Skeletal muscle tissue (tissue), 2 donors: ENCODE results near the gene CDK5R2. TPM values are rescaled to one million over a fixed set of nuclear protein-coding genes. Genes with fewer than 3 reads are reported as not detected.

Experiments used
- small RNA-seq: library from RNA; depleted of rRNA; stranded (forward); fragments of <200 nt; gene quantifications from one replicate; pipeline ENCODE3, GENCODE V24; 2014
- total RNA-seq: library from RNA; depleted of rRNA; stranded (reverse); fragments of >200 nt; gene quantifications from one replicate; pipeline ENCODE4 v1.2.3, GENCODE V29; 2014

CDK5R2 gene
- total RNA-seq, 1 donor from 2014 or later = not detected

Small RNA genes lying within 50 kb of the gene (small RNA-seq; reads per million reads assigned to genes)
- 11.5 reads per million, percentile 92 among the genes with 10 or more reads in this experiment for gene MIR375
- not detected for gene RNU6-642P

Other genes starting within 250 kb of the CDK5R2 start
- 11.0 TPM for gene TTLL4, start 248.8 kb upstream of the CDK5R2 start, total RNA-seq
- gene CYP27A1, start 177.5 kb upstream of the CDK5R2 start, total RNA-seq = 17.7 TPM
- 9.9 TPM for gene PRKAG3, start 127.9 kb upstream of the CDK5R2 start, total RNA-seq
- not detected for gene WNT6, start 99.9 kb upstream of the CDK5R2 start, total RNA-seq
- not detected for gene WNT10A, start 78.8 kb upstream of the CDK5R2 start, total RNA-seq
- gene FEV, start 25.5 kb downstream of the CDK5R2 start, total RNA-seq = not detected
- not detected for gene CRYBA2, start 33.8 kb downstream of the CDK5R2 start, total RNA-seq
- not detected for gene CFAP65, start 81.8 kb downstream of the CDK5R2 start, total RNA-seq
- gene IHH, start 101.3 kb downstream of the CDK5R2 start, total RNA-seq = not detected
- gene NHEJ1, start 201.1 kb downstream of the CDK5R2 start, total RNA-seq = 15.1 TPM
- 0.52 TPM for gene SLC23A3, start 210.4 kb downstream of the CDK5R2 start, total RNA-seq
- gene CNPPD1, start 217.3 kb downstream of the CDK5R2 start, total RNA-seq = 27.1 TPM
- 35.5 TPM for gene RETREG2, start 218.6 kb downstream of the CDK5R2 start, total RNA-seq
- 11.5 TPM for gene ZFAND2B, start 247.1 kb downstream of the CDK5R2 start, total RNA-seq